Upper lobe of left lung (tissue), 6 donors: ENCODE results near the gene PAK6. TPM values are rescaled to one million over a fixed set of nuclear protein-coding genes. Genes with fewer than 3 reads are reported as not detected.

Experiments
- ATAC-seq, 2 donors: fragments of 200-7000 bp; cut with Tn5 transposase; one replicate each; pipeline ENCODE4 v1.9.1; 2022; ENCODE audit warnings: mild to moderate bottlenecking in 2 of 2, moderate library complexity in 2 of 2; ENCODE audit not compliant: low FRiP score in 2 of 2
- DNase-seq, 2 donors: peaks; one replicate each; pipeline ENCODE4 v3.0.0-alpha.2; 2019 to 2020
- H3K27ac ChIP-seq, 4 donors: fragments of 200-600 bp; sonication (generic); one replicate each; pipeline ENCODE4 v1.5.1; 2016 to 2019
- H3K27me3 ChIP-seq, 4 donors: fragments of 200-600 bp; sonication (generic); one replicate each; pipeline ENCODE4 v1.5.1; 2017 to 2019
- H3K36me3 ChIP-seq, 4 donors: fragments of 200-600 bp; sonication (generic); one replicate each; pipeline ENCODE4 v1.5.1; 2016 to 2019
- H3K4me1 ChIP-seq, 4 donors: fragments of 200-600 bp; sonication (generic); one replicate each; pipeline ENCODE4 v1.5.1; 2018 to 2019
- H3K4me3 ChIP-seq, 4 donors: fragments of 200-600 bp; sonication (generic); one replicate each; pipeline ENCODE4 v1.5.1; 2017 to 2019; ENCODE audit warnings: mild to moderate bottlenecking in 2 of 4, moderate library complexity in 1 of 4
- H3K9me3 ChIP-seq, 4 donors: fragments of 200-600 bp; sonication (generic); one replicate each; pipeline ENCODE4 v1.5.1; 2018 to 2019
- CTCF ChIP-seq, 6 experiments: fragments of 450-650 bp in 4 of 6; fragments of 200-600 bp in 2 of 6; sonication (generic) in 2 of 6; IDR thresholded peaks; one replicate each; pipeline ENCODE4 v1.5.1; 2016 to 2019; ENCODE audit warnings: antibody characterized with exemption in 6 of 6
- EP300 ChIP-seq, 4 donors: sonication (generic); formaldehyde crosslinking; IDR thresholded peaks; one replicate each; pipeline ENCODE4 v1.5.1; 2017; ENCODE audit warnings: antibody characterized with exemption in 4 of 4, control low read depth in 2 of 4
- POLR2A ChIP-seq, 4 donors: fragments of 450-650 bp; IDR thresholded peaks; one replicate each; pipeline ENCODE4 v1.5.1; 2016 to 2017; ENCODE audit warnings: antibody characterized with exemption in 4 of 4, mild to moderate bottlenecking in 2 of 4
- POLR2AphosphoS5 ChIP-seq, 2 donors: sonication (generic); formaldehyde crosslinking; IDR thresholded peaks; one replicate each; pipeline ENCODE4 v1.5.1; 2017; ENCODE audit warnings: antibody characterized with exemption in 2 of 2
- whole genome bisulfite sequencing, 2 donors: methylation state at CpG; one replicate each; pipeline ENCODE4 v1.1.5; 2017 to 2018; 5-methylcytosine and 5-hydroxymethylcytosine counted together
- total RNA-seq, 6 donors: library from RNA; depleted of rRNA in 4 of 6; stranded (reverse); fragments of >200 nt in 4 of 6; gene quantifications; one replicate each; pipeline versions ENCODE4 v1.1.0 to v1.2.1, GENCODE V29; 2016 to 2021
- donor health status: DM: no; HTN: no; CAD: no; lungs with moderate emphysema.
- donor health status: DM: no; HTN: yes; CAD: no; lungs with severe emphysema.

PAK6 gene
- total RNA-seq, 6 donors from 2014 or later: 4.5 to 23.4 (median 15.0) TPM

GRCh38 chr15:40239693-40240618 is 1.1 kb downstream of the PAK6 start:
- DNase-seq (no peak), ATAC-seq (no peak)
- H3K9me3 ChIP-seq: no peaks in the 10 kb centered on the region
- TF ChIP-seq POLR2AphosphoS5 (IDR thresholded peaks at IDR 0.05) (no peak), CTCF (IDR thresholded peaks at IDR 0.05) (no peak), EP300 (IDR thresholded peaks at IDR 0.05) (no peak), POLR2A (IDR thresholded peaks at IDR 0.05) (no peak)
- no peaks in the 10 kb centered on the region for H3K27me3 ChIP-seq
- no peak overlapping the region for H3K27ac ChIP-seq
- peaks cover 9 to 12% (median 11%) of the 10 kb centered on the region in 4 donors for H3K4me1 ChIP-seq
- WGBS, 2 donors: 80 to 86% methylated on average over 10 to 19 of the region's 19 CpGs
- no peak overlapping the region for H3K4me3 ChIP-seq
- no peaks in the 10 kb centered on the region for H3K36me3 ChIP-seq

- no peak for DNase-seq
Measured at GRCh38 chr15:40240619-40241221, 1.9 kb downstream of the PAK6 start.

GRCh38 chr15:40241269-40242212 is 2.7 kb downstream of the PAK6 start:
- ATAC-seq (no peak), DNase-seq (no peak)
- Histone ChIP-seq H3K27ac (no peak overlapping the region), H3K27me3 (no peaks in the 10 kb centered on the region), H3K4me3 (no peak overlapping the region), H3K9me3 (no peaks in the 10 kb centered on the region), H3K36me3 (no peaks in the 10 kb centered on the region), H3K4me1 (peaks cover 9 to 19% (median 11%) of the 10 kb centered on the region in 4 donors)
- WGBS, 2 donors: 89 to 91% methylated on average over 9 to 14 of the region's 14 CpGs
- TF ChIP-seq POLR2AphosphoS5 (IDR thresholded peaks at IDR 0.05): no peak
- no peak for TF ChIP-seq CTCF (IDR thresholded peaks at IDR 0.05)
- no peak for TF ChIP-seq POLR2A (IDR thresholded peaks at IDR 0.05)
- no peak for TF ChIP-seq EP300 (IDR thresholded peaks at IDR 0.05)

More at GRCh38 chr15:40240619-40241221, 1.9 kb downstream of the PAK6 start:
- TF ChIP-seq POLR2AphosphoS5 (IDR thresholded peaks at IDR 0.05) (no peak), POLR2A (IDR thresholded peaks at IDR 0.05) (no peak), CTCF (IDR thresholded peaks at IDR 0.05) (no peak), EP300 (IDR thresholded peaks at IDR 0.05) (no peak)
- H3K4me1 ChIP-seq: peaks cover 9 to 17% (median 11%) of the 10 kb centered on the region in 4 donors
- no peaks in the 10 kb centered on the region for H3K9me3 ChIP-seq
- no peak for ATAC-seq
- WGBS, 2 donors: 86 to 87% methylated on average over 9 of the region's 10 CpGs
- H3K4me3 ChIP-seq: no peak overlapping the region
- H3K36me3 ChIP-seq: no peaks in the 10 kb centered on the region
- H3K27ac ChIP-seq: no peak overlapping the region
- H3K27me3 ChIP-seq: no peaks in the 10 kb centered on the region

- H3K9me3 ChIP-seq: no peaks in the 10 kb centered on the region
- DNase-seq (no peak), ATAC-seq (no peak)
- no peaks in the 10 kb centered on the region for H3K27me3 ChIP-seq
- H3K4me3 ChIP-seq: no peak overlapping the region
- H3K4me1 ChIP-seq: peaks cover 9 to 19% (median 11%) of the 10 kb centered on the region in 4 donors
- TF ChIP-seq POLR2AphosphoS5 (IDR thresholded peaks at IDR 0.05): no peak
- no peak for TF ChIP-seq EP300 (IDR thresholded peaks at IDR 0.05)
- no peak for TF ChIP-seq POLR2A (IDR thresholded peaks at IDR 0.05)
- TF ChIP-seq CTCF (IDR thresholded peaks at IDR 0.05): no peak
- WGBS, 2 donors: 93 to 96% methylated on average over 9 to 10 of the region's 10 CpGs
- no peaks in the 10 kb centered on the region for H3K36me3 ChIP-seq
- H3K27ac ChIP-seq: no peak overlapping the region
Measured at GRCh38 chr15:40242213-40242599, 3.3 kb downstream of the PAK6 start.
